Mesothelial cell of epicardium (in vitro differentiated cells): ENCODE results near the gene APLNR. TPM values are rescaled to one million over a fixed set of nuclear protein-coding genes. Genes with fewer than 3 reads are reported as not detected.

Experiments
- DNase-seq, 2 experiments: peaks; one replicate each; pipeline ENCODE4 v3.0.0; 2021; ENCODE audit warnings: low spot score in 2 of 2; ENCODE audit not compliant: unreplicated experiment in 2 of 2
- H3K27ac Mint-ChIP-seq: 2 replicates; pipeline ENCODE4 v1.8.0; 2021; ENCODE audit warnings: mixed read lengths
- H3K27me3 Mint-ChIP-seq: 2 replicates; pipeline ENCODE4 v1.8.0; 2021; ENCODE audit warnings: low read depth, mixed read lengths
- H3K36me3 Mint-ChIP-seq: 2 replicates; pipeline ENCODE4 v1.8.0; 2021; ENCODE audit warnings: mixed read lengths
- H3K4me1 Mint-ChIP-seq: 2 replicates; pipeline ENCODE4 v1.8.0; 2021; ENCODE audit warnings: mixed read lengths
- H3K4me3 Mint-ChIP-seq: 2 replicates; pipeline ENCODE4 v1.8.0; 2021; ENCODE audit warnings: mild to moderate bottlenecking, moderate library complexity, mixed read lengths
- H3K9me3 Mint-ChIP-seq: 2 replicates; pipeline ENCODE4 v1.8.0; 2021; ENCODE audit warnings: mixed read lengths
- total RNA-seq: library from RNA; stranded (reverse); gene quantifications from 3 replicates; pipeline ENCODE4 v1.2.1, GENCODE V29; 2021
- TF ChIP-seq, protein P1 (sequence below): fragments of 200-600 bp; sonication (generic); IDR thresholded peaks from one replicate; pipeline ENCODE4 v1.5.0; 2021; ENCODE audit warnings: antibody characterized with exemption; ENCODE audit not compliant: unreplicated experiment

The APLNR gene
- total RNA-seq, 1 donor from 2014 or later = 3.4 TPM

DNA sequence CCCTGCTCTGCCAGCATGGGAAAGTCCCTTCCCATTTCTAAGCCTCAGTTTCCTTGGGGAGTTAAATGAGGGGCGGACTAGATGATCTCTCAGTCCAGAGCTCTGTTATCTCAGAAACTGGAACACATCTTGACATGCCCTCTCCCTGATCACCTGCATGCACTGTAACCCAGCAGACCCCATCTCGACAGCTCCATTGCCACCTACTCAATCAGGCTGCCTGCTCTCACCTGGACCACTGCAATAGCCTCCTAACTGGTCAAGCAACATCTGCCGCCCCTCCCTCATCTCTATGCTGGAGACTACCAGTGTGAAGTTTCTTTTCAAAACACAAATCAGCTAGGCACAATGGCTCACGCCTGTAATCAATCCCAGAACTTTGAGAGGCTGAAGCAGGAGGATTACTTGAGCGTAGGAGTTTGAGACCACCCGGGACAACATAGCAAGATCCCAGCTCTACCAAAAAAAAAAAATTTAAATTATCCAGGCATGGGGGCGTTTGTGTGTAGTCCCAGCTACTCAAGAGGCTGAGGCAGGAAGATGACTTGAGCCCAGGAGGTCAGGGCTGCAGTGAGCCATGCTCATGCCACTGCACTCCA, 33.1 kb downstream of the APLNR start:
- Mint-ChIP-seq H3K36me3 (no peaks in the 10 kb centered on the region), H3K27me3 (peaks cover 16% of the 10 kb centered on the region), H3K4me1 (peaks cover 3% of the 10 kb centered on the region), H3K9me3 (no peaks in the 10 kb centered on the region), H3K27ac (no peak overlapping the region), H3K4me3 (no peak overlapping the region)
- DNase-seq = no peak
- TF ChIP-seq, protein P1, sequence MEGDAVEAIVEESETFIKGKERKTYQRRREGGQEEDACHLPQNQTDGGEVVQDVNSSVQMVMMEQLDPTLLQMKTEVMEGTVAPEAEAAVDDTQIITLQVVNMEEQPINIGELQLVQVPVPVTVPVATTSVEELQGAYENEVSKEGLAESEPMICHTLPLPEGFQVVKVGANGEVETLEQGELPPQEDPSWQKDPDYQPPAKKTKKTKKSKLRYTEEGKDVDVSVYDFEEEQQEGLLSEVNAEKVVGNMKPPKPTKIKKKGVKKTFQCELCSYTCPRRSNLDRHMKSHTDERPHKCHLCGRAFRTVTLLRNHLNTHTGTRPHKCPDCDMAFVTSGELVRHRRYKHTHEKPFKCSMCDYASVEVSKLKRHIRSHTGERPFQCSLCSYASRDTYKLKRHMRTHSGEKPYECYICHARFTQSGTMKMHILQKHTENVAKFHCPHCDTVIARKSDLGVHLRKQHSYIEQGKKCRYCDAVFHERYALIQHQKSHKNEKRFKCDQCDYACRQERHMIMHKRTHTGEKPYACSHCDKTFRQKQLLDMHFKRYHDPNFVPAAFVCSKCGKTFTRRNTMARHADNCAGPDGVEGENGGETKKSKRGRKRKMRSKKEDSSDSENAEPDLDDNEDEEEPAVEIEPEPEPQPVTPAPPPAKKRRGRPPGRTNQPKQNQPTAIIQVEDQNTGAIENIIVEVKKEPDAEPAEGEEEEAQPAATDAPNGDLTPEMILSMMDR = no peak

DNA sequence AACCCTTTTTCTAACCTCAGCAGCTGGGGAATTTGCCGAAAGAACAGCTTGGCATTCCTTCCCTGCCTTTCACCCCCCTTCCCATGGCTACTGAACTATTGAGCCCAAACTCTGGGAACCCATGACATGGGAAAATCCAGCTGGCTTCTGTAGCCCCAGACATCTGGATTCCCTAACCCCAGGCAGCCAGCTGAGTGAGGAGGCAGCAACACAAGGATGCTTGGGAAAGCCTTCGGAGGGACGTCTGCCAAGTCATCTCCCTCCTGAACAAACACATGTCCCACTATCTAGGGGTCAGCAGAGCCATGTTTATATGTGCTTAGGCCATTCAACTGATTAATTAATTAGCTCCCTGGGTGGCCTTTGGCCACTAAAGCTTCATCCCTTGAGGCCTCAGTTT, 33.7 kb downstream of the APLNR start:
- peaks cover 16% of the 10 kb centered on the region for H3K27me3 Mint-ChIP-seq
- no peak overlapping the region for H3K27ac Mint-ChIP-seq
- TF ChIP-seq, protein P1 = no peak
- H3K4me3 Mint-ChIP-seq = no peak overlapping the region
- no peaks in the 10 kb centered on the region for H3K9me3 Mint-ChIP-seq
- peaks cover 4% of the 10 kb centered on the region for H3K4me1 Mint-ChIP-seq
- no peak for DNase-seq
- no peaks in the 10 kb centered on the region for H3K36me3 Mint-ChIP-seq

DNA sequence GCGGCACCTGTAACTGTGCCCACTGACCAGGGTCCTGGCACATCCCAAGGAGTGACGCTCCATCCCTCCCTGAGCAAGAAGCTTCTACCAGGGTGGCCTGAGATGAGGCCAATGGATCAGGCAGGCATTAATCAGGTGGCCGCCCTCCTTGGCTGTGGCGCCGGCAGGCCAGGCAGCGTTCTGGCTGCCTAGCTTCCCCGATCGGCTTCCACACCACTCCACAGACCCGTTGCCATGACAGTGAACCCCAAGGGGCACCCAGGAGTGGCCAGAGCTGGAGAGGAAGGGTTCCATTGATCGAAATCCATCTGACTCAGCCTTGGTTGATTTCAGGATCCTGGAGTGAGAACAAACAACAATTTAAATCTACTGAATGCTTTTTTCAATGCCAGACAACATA, 34.8 kb downstream of the APLNR start:
- Mint-ChIP-seq H3K4me1 (peaks cover 4% of the 10 kb centered on the region), H3K4me3 (no peak overlapping the region), H3K9me3 (no peaks in the 10 kb centered on the region), H3K36me3 (no peaks in the 10 kb centered on the region), H3K27me3 (peaks cover 16% of the 10 kb centered on the region), H3K27ac (no peak overlapping the region)
- TF ChIP-seq, protein P1 = no peak
- no peak for DNase-seq

DNA sequence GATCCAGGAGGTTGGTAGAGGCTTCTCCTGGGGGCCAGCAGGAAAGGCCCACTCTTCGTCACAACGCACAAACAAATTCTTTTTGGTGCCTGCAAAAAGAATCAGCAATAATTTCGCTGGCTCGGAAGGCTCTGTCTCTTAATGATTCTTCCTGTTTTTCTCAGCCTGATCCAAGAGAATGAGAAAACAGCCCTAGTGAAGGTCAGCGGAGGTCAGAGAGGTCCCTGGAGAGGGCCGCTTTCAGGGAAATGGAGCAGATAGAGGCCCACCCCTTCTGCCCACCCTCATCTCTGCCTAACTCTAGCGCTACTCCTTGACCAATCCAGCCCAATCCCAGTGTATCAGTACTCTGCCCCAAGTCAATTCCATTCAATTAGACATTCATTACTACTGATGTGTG, 36.1 kb downstream of the APLNR start:
- no peak overlapping the region for H3K27ac Mint-ChIP-seq
- H3K4me3 Mint-ChIP-seq = no peak overlapping the region
- peaks cover 12% of the 10 kb centered on the region for H3K27me3 Mint-ChIP-seq
- H3K9me3 Mint-ChIP-seq = no peaks in the 10 kb centered on the region
- H3K4me1 Mint-ChIP-seq = peaks cover 4% of the 10 kb centered on the region
- TF ChIP-seq, protein P1 = no peak
- DNase-seq = no peak
- no peaks in the 10 kb centered on the region for H3K36me3 Mint-ChIP-seq

DNA sequence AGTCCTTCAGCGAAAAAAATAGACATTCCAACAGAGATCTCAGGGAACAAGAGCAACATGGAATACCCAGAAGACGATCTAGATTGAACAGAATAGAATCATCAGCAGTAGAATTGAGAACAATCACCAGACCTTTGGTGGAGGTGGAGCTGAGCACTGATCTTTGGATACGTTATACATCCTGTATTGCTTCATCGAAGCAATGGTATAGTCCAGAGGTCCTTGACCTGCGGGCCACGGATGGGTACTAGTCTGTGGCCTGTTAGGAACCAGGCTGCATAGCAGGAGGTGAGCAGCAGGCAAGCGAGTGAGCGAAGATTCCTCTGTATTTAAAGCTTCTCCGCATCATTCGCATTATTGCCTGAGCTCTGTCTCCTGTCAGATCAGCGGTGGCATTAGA, 37.7 kb downstream of the APLNR start:
- Mint-ChIP-seq H3K27ac (no peak overlapping the region), H3K4me1 (peaks cover 4% of the 10 kb centered on the region), H3K9me3 (no peaks in the 10 kb centered on the region), H3K4me3 (no peak overlapping the region), H3K27me3 (peaks cover 10% of the 10 kb centered on the region), H3K36me3 (no peaks in the 10 kb centered on the region)
- TF ChIP-seq, protein P1 = no peak
- DNase-seq = no peak

DNA sequence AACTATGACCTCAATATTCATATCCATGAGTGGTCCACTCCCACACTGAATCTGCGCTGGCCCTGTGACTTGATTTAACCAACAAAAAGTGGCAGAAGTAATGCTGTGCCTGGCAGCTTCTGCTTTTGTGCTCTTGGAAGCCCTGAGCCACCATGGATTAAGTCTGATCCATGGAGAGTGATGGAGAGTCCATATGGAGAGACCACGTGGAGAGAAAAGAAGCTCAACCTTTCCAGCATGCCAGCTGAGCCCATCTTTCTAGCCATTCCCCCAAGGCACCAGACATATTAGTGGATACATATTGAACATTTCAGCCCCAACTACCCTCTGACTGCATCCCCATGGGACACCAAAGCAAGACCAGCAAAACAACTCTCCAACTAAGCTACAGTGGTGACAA, 39.3 kb downstream of the APLNR start:
- H3K4me3 Mint-ChIP-seq = no peak overlapping the region
- DNase-seq = no peak
- H3K27me3 Mint-ChIP-seq = peaks cover 15% of the 10 kb centered on the region
- H3K36me3 Mint-ChIP-seq = no peaks in the 10 kb centered on the region
- TF ChIP-seq, protein P1 = no peak
- H3K27ac Mint-ChIP-seq = no peak overlapping the region
- peaks cover 4% of the 10 kb centered on the region for H3K4me1 Mint-ChIP-seq
- peaks cover 3% of the 10 kb centered on the region for H3K9me3 Mint-ChIP-seq
